ENCODE results near the gene HOXD1.

The HOXD1 gene

GRCh38 chr2:176184749-176185148, 3.7 kb upstream of the HOXD1 start:
- DNase-seq (ENCODE audit: low read depth) = no peak

GRCh38 chr2:176186024-176186423, 2.4 kb upstream of the HOXD1 start:
- no peak for DNase-seq (ENCODE audit: low read depth)

DNA sequence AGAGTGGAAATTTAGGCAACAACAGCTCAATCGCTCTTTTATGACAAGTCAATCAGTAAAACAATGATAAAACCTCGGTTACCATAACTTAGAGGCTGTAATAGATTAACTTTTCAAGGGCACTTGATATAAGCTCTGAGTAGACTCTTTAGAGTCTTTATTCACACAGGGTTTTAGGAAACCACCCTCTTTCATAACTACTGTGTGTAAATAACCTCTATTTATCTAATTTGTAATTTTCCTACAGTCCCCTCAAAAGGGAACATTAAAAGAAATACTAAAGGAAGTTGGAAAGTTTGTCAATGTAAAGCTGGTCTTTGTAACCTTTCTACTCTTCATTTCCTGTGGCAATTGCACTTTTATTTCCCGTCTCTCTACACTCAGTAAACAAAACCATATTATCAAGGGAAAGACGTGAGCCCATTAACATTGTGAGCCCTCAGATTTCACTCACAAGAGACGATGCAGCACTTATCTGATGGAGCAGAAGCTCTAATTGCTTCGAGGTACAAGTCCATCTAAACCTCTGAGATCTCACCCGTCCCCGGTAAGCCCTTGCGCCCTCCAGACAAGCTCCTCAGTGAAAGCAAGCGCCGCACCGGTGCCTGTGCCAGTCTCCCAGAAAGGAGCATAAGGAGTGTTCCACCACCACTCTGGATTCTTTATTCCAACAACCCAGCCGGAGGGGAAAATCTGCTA, 1.1 kb upstream of the HOXD1 start:
- DNase-seq (ENCODE audit: low read depth) = no peak

GRCh38 chr2:176188774-176189680, 559 bp downstream of the HOXD1 start:
- no peak for DNase-seq (ENCODE audit: low read depth)

GRCh38 chr2:176189681-176190641, 1.5 kb downstream of the HOXD1 start:
- DNase-seq (ENCODE audit: low read depth) = no peak

- DNase-seq (ENCODE audit: low read depth) = no peak
Observed at GRCh38 chr2:176192351-176192750, 3.9 kb downstream of the HOXD1 start.

- no peak for DNase-seq (ENCODE audit: low read depth)
Observed at GRCh38 chr2:176193048-176193447, 4.6 kb downstream of the HOXD1 start.

DNA sequence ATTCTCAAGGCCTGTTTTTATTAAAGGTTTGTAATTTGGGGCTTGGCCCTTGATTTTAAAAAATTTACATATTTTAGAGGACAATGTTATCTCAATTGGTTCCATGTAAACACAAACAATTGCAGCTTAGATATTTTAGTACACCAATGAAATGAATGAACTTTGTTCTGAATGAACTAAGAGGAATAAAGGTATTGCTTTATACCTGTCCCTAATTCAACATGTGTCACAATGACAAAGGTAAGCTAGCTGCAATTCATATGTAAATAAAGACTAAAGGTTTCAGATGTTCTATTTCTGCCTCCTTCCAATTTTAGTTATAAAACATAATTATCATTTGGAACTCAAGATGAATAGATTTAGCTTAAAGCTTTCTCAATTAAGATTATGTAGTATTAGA, 11.4 kb downstream of the HOXD1 start:
- DNase-seq (ENCODE audit: low read depth) = no peak

GRCh38 chr2:176200971-176201370, 12.5 kb downstream of the HOXD1 start:
- DNase-seq (ENCODE audit: low read depth) = no peak

DNA sequence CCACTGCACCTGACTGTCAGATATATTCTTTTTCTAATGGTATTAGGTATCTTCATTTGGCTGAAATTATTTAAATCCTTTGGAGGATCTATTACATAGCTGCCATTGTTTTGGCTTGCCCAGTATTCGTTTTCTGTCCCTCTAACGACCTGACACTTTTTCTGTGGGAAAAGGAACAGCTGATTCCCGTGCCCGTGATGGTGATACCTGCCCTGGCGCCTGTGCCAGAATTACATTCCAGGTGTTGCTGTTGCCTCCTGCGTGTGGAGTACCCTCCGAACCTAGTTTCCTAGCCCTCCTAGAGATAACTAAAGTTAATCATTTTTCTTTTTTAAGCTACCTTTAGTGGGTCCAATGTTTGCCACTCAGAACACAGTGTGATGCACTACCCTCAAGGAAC, 14.0 kb downstream of the HOXD1 start:
- no peak for DNase-seq (ENCODE audit: low read depth)

DNA sequence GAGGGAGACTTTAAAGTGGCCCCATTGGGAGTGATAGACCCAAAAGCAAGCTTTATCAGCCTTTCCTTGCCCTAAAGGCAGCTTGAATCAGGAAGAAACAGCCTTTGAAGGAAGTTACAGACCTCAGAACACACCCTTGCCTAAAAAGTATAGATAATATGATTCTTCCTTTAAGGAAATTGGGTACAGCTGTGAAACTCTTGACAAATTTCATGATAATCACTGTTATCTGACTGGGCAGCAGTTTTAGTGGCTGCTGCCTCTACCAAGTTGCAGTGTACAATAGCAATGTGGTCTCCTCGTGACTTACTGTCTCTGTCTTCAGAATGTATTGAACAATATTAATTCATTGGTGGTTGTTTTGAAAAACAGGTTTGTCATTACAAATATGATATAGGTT, 16.7 kb downstream of the HOXD1 start:
- no peak for DNase-seq (ENCODE audit: low read depth)

DNA sequence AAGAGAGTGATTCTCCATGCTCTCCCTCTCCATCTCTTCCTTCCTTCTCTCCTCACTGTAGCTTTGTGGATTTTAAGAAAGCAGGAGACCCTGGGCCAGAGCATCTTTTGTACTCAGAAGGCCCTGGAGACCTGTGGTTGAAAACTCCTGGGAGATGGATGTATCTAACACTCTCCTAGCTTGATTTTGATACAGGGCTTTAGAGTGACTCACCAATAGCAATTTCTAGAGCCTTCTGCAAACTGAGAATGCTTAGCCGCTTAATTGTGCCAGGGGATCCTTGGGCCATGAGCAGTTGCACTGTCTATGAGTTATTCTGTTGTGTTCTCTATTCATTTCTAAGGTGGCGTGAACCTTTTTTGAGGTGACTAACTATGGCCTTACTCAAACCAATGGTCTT, 17.7 kb downstream of the HOXD1 start:
- no peak for DNase-seq (ENCODE audit: low read depth)

DNA sequence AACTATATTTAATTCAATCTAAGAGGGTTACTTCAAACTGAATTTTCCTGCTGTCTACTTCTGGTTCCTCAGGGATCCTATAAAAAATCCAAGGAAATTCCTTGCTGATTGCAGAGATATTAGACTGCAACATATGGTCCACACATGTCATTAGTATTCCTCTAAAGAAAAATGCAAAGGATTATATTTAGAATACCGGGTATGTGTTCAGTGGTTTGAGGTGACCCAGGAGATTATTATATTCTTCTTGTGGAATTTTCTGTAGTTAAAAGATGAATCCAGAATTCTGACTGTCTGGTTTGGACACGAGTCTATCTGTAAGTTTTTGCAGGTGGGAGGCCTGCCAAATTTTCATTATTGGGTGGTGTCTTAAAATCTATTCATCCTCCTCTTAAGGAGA, 18.2 kb downstream of the HOXD1 start:
- DNase-seq (ENCODE audit: low read depth) = no peak

GRCh38 chr2:176211110-176211509, 22.6 kb downstream of the HOXD1 start:
- no peak for DNase-seq (ENCODE audit: low read depth)

DNA sequence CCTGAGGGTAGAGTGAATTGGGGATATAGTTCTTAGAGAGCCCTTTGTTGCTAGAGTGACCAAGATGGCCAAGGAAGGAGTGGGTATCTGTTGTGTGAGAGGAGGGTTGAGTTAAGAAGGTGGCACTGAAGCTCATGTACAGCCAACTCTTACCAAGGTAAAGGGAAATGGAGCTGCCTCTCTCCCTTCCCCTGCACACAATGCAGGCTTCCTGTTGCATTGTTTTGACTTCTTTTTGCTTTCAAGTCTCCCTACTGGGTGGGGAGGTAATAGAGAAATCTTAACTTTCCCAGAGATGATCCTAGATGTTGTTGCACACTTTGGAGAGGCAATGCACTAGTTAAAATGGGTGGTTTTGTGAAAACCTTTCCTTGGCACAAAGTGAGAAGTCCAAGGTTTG, 23.8 kb downstream of the HOXD1 start:
- no peak for DNase-seq (ENCODE audit: low read depth)

GRCh38 chr2:176213406-176213805, 24.9 kb downstream of the HOXD1 start:
- DNase-seq (ENCODE audit: low read depth) = no peak

GRCh38 chr2:176227874-176228273, 39.4 kb downstream of the HOXD1 start:
- no peak for DNase-seq (ENCODE audit: low read depth)

DNA sequence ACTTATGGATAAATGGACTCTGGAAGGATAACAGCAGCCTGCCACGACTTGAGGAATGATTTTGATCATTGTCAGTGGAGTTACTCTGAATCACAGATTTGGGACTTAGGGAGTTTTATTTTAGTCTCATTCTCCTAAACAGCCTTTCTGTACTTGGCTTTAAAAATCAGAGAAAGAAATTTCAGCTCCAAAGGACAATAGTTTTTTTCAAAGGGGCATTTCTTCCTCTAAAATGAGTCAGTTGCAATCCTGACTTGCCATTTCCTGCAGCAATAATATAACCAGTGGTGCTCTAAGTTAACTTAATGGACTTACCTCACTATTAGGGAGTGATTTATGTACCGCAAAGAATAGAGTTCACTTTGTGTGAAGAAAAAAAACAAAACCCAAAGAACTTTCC, 45.7 kb downstream of the HOXD1 start:
- DNase-seq (ENCODE audit: low read depth) = no peak

DNA sequence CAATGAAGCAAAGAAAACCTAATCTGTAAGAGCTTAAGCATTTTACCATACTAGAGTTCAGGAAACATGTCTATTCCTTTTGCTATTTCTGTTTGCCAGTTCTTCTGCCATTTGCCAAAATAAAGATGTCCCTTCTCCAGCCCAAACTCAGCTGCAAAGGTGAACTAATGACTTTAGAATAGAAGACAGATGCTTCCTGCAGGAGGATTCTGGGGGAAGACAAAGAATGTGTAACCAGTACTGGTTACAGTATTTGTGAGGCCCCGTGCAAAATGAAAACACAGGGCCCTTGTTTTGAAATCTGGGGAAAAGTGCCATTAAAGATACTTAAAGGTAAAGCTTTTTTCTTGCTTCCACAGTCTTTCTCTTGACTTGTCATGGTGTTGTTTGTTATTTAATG, 46.5 kb downstream of the HOXD1 start:
- no peak for DNase-seq (ENCODE audit: low read depth)

- no peak for DNase-seq (ENCODE audit: low read depth)
Observed at GRCh38 chr2:176237456-176237855, 49.0 kb downstream of the HOXD1 start.

- DNase-seq (ENCODE audit: low read depth) = no peak
Observed at GRCh38 chr2:176239031-176239430, 50.6 kb downstream of the HOXD1 start.

GRCh38 chr2:176240301-176240700, 51.8 kb downstream of the HOXD1 start:
- DNase-seq (ENCODE audit: low read depth) = no peak
